Neural cell (in vitro differentiated cells): ENCODE data around the gene CRYBA1. TPM values are rescaled to one million over a fixed set of nuclear protein-coding genes. Genes with fewer than 3 reads are reported as not detected.

Experiments
- polyA plus RNA-seq: library from polyadenylated mRNA; depleted of rRNA; stranded (reverse); fragments of >200 nt; gene quantifications from 2 replicates; pipeline ENCODE4 v1.2.3, GENCODE V29; 2014

CRYBA1 gene
- polyA plus RNA-seq, 1 donor from 2014 or later, result not detected

Other genes starting within 250 kb of the CRYBA1 start
- 15.1 and 17.4 TPM in 2 replicates for gene SEZ6, start 240.8 kb upstream of the CRYBA1 start, polyA plus RNA-seq
- 4.4 and 5.2 TPM in 2 replicates for gene PIPOX, start 203.7 kb upstream of the CRYBA1 start, polyA plus RNA-seq
- gene MYO18A, start 66.5 kb upstream of the CRYBA1 start, polyA plus RNA-seq, result 21.6 and 23.9 TPM in 2 replicates
- 20.9 and 22.4 TPM in 2 replicates for gene NUFIP2, start 47.3 kb downstream of the CRYBA1 start, polyA plus RNA-seq
- 47.5 and 53.2 TPM in 2 replicates for gene TAOK1, start 143.5 kb downstream of the CRYBA1 start, polyA plus RNA-seq